Ovary (tissue), 9 donors: Measurements from ENCODE around the gene ATF6. TPM values are rescaled to one million over a fixed set of nuclear protein-coding genes. Genes with fewer than 3 reads are reported as not detected.

ENCODE experiments used
- DNase-seq, 5 donors: peaks; one replicate each; pipeline ENCODE4 v3.0.0-alpha.2; 2019 to 2020
- H3K27ac ChIP-seq, 2 donors: fragments of 200-600 bp; one replicate each; pipeline versions ENCODE4 v1.5.1 to v1.8.0; 2019 to 2022
- H3K27me3 ChIP-seq: fragments of 200-600 bp; one replicate; pipeline ENCODE4 v1.8.0; 2022
- H3K36me3 ChIP-seq: fragments of 200-600 bp; sonication (generic); one replicate; pipeline ENCODE4 v1.5.1; 2019
- H3K4me1 ChIP-seq: one replicate; pipeline ENCODE4 v1.8.1; 2013; ENCODE audit warnings: mild to moderate bottlenecking, moderate library complexity; ENCODE audit not compliant: insufficient read depth
- H3K4me3 ChIP-seq: fragments of 200-600 bp; sonication (generic); one replicate; pipeline ENCODE4 v1.5.1; 2017
- H3K9me3 ChIP-seq, 2 donors: fragments of 200-600 bp in 1 of 2; sonication (generic) in 1 of 2; one replicate each; pipeline versions ENCODE4 v1.5.1 to v1.8.1; 2013 to 2019; ENCODE audit warnings: mild to moderate bottlenecking in 1 of 2, moderate library complexity in 1 of 2
- CTCF ChIP-seq, 3 donors: fragments of 450-650 bp in 2 of 3; fragments of 200-600 bp in 1 of 3; IDR thresholded peaks; one replicate each; pipeline versions ENCODE4 v1.5.1 to v1.8.0; 2016 to 2022; ENCODE audit warnings: antibody characterized with exemption in 3 of 3, mild to moderate bottlenecking in 1 of 3
- EP300 ChIP-seq: sonication (generic); formaldehyde crosslinking; IDR thresholded peaks from one replicate; pipeline ENCODE4 v1.6.1; 2017; ENCODE audit warnings: antibody characterized with exemption
- POLR2A ChIP-seq: fragments of 450-650 bp; IDR thresholded peaks from one replicate; pipeline ENCODE4 v1.6.1; 2017; ENCODE audit warnings: antibody characterized with exemption, mild to moderate bottlenecking, moderate library complexity
- intact Hi-C, 4 donors: fragments of 100-400 bp; cut with DNase I; formaldehyde crosslinking; loops; one replicate each; pipeline versions ENCODE4 v1.11.0 to v1.15.1; 2022 to 2023
- polyA plus RNA-seq, 2 donors: library from polyadenylated mRNA; stranded (reverse); fragments of 200-250 nt in 1 of 2; fragments of 350-450 nt in 1 of 2; fragmentation: Illumina TruSeq in 1 of 2; extraction: RNeasy Lipid Tissue Mini Kit (QIAGEN cat#74804) in 1 of 2; gene quantifications; one replicate each; pipeline ENCODE4 v1.2.3, GENCODE V29; 2013 to 2014
- small RNA-seq: library from RNA; depleted of rRNA; stranded (forward); fragments of <200 nt; gene quantifications from one replicate; pipeline ENCODE3, GENCODE V24; 2016
- total RNA-seq, 7 donors: library from RNA; depleted of rRNA in 2 of 7; stranded (reverse); fragments of >200 nt in 2 of 7; fragmentation: NEBNext Ultra II Directional in 3 of 7; extraction: Animal tissue kit (Norgen Biotek cat#: 25700) in 3 of 7; gene quantifications; one replicate each; pipeline versions ENCODE4 v1.1.0 to v1.2.4, GENCODE V29; 2016 to 2023
- donor health status: DM: no; HTN: no; CAD: no; lungs with moderate emphysema.
- donor health status: DM: no; HTN: no; CAD: no.
- donor health status: Bipolar disorder and iron deficiency.
- donor health status: DM: yes; HTN: yes; CAD: no.
- donor health status: DM: no; HTN: no; CAD: no.
- donor health status: DM: yes; HTN: yes; CAD: no.

The ATF6 gene
- total and polyA plus RNA-seq, 9 donors, result 7.9 to 31.3 (median 23.4) TPM

- peaks cover 4% of the 10 kb centered on the region for H3K4me1 ChIP-seq
- no peaks in the 10 kb centered on the region for H3K9me3 ChIP-seq
- intact Hi-C loops, result no loop called here
- H3K36me3 ChIP-seq, result no peaks in the 10 kb centered on the region
- no peak overlapping the region for H3K27ac ChIP-seq
- no peak for TF ChIP-seq CTCF (IDR thresholded peaks at IDR 0.05)
- no peak for TF ChIP-seq POLR2A
- TF ChIP-seq EP300, result no peak
- H3K27me3 ChIP-seq, result no peaks in the 10 kb centered on the region
- H3K4me3 ChIP-seq, result no peak overlapping the region
- no peak for DNase-seq
Measured at GRCh38 chr1:162013289-162013688, 247.2 kb downstream of the ATF6 start.

Small RNA genes within 50 kb of the gene (small RNA-seq; reads per million reads assigned to genes)
- gene RN7SL466P, result not detected

Other genes with a start within 250 kb of the ATF6 start
- 1 to 10 TPM; 1.2 to 7.9 (median 2.7) TPM for gene HSPA6, start 241.8 kb upstream of the ATF6 start, total RNA-seq
- 1 to 10 TPM in 1 of 2 donors, under 1 TPM in 1; 0.87 to 1.4 TPM for gene HSPA6, start 241.8 kb upstream of the ATF6 start, polyA plus RNA-seq
- gene FCGR3A, start 216.5 kb upstream of the ATF6 start, total RNA-seq, result 10 to 100 TPM in 1 of 7 donors, 1 to 10 TPM in 6; 4.7 to 24.2 (median 6.6) TPM
- 10 to 100 TPM in 1 of 2 donors, 1 to 10 TPM in 1; 7.7 to 44.3 TPM for gene FCGR3A, start 216.5 kb upstream of the ATF6 start, polyA plus RNA-seq
- 1 to 10 TPM in 2 of 7 donors, under 1 TPM in 4, not detected in 1; 0.53 to 1.6 (median 0.92) TPM for gene FCGR3B, start 135.1 kb upstream of the ATF6 start, total RNA-seq
- 1 to 10 TPM in 1 of 2 donors, under 1 TPM in 1; 0.19 to 6.4 TPM for gene FCGR3B, start 135.1 kb upstream of the ATF6 start, polyA plus RNA-seq
- 10 to 100 TPM in 1 of 7 donors, 1 to 10 TPM in 5, under 1 TPM in 1; 0.89 to 14.3 (median 4.2) TPM for gene FCGR2B, start 103.2 kb upstream of the ATF6 start, total RNA-seq
- 10 to 100 TPM in 1 of 2 donors, 1 to 10 TPM in 1; 3.8 to 31.7 TPM for gene FCGR2B, start 103.2 kb upstream of the ATF6 start, polyA plus RNA-seq
- under 1 TPM in 2 of 7 donors, not detected in 5; 0.31 to 0.80 TPM for gene FCRLA, start 59.1 kb upstream of the ATF6 start, total RNA-seq
- under 1 TPM; 0.06 to 0.42 TPM for gene FCRLA, start 59.1 kb upstream of the ATF6 start, polyA plus RNA-seq
- 1 to 10 TPM in 5 of 7 donors, under 1 TPM in 2; 0.24 to 4.6 (median 1.2) TPM for gene FCRLB, start 44.8 kb upstream of the ATF6 start, total RNA-seq
- under 1 TPM; 0.32 to 0.99 TPM for gene FCRLB, start 44.8 kb upstream of the ATF6 start, polyA plus RNA-seq
- gene DUSP12, start 16.5 kb upstream of the ATF6 start, total RNA-seq, result 10 to 100 TPM; 15.0 to 28.9 (median 19.8) TPM
- 10 to 100 TPM; 16.9 to 26.4 TPM for gene DUSP12, start 16.5 kb upstream of the ATF6 start, polyA plus RNA-seq